GM18511 (cell line): Measurements from ENCODE around the gene DLST.
A peak's percentile ranks its signal among the peaks of the same experiment; 100 is the strongest.
"Not testable (repeated sequence)": the region's sequence is repeated elsewhere in the genome, so short reads cannot be mapped to it uniquely, and the experiment has no call there.

Experiments
- ATAC-seq: cut with Tn5 transposase; IDR thresholded peaks from one replicate; pipeline ENCODE4 v1.9.1; 2021; ENCODE audit warnings: mild to moderate bottlenecking, moderate library complexity; ENCODE audit not compliant: unreplicated experiment

DLST gene

GRCh38 chr14:74915826-74916225 lies 34.1 kb downstream of the DLST start:
- no peak for ATAC-seq

- no peak for ATAC-seq
Measured at GRCh38 chr14:74917178-74917543, 35.4 kb downstream of the DLST start.

- ATAC-seq = no peak
Measured at GRCh38 chr14:74917646-74918081, 35.9 kb downstream of the DLST start.

GRCh38 chr14:74918380-74918779 lies 36.7 kb downstream of the DLST start:
- no peak for ATAC-seq

GRCh38 chr14:74919421-74920165 lies 37.9 kb downstream of the DLST start:
- ATAC-seq = no peak

- ATAC-seq = no peak
Measured at GRCh38 chr14:74920281-74920680, 38.6 kb downstream of the DLST start.

GRCh38 chr14:74921053-74921620 lies 39.4 kb downstream of the DLST start:
- no peak for ATAC-seq

GRCh38 chr14:74921987-74922751 lies 40.5 kb downstream of the DLST start:
- no peak for ATAC-seq

GRCh38 chr14:74922752-74923401 lies 41.2 kb downstream of the DLST start, which contains the start of gene RPS6KL1:
Gene RPS6KL1 (minus strand): TSS chr14:74923260. CDS start chr14:74921541, 1,719 bp downstream.
- ATAC-seq = peak; percentile 85

GRCh38 chr14:74924061-74924460 lies 42.3 kb downstream of the DLST start:
- ATAC-seq = no peak

- ATAC-seq = no peak
Measured at GRCh38 chr14:74927225-74927624, 45.5 kb downstream of the DLST start.

- ATAC-seq = no peak
Measured at GRCh38 chr14:74929242-74929641, 47.5 kb downstream of the DLST start.

- not testable (repeated sequence) for ATAC-seq
Measured at GRCh38 chr14:74931744-74932143, 50.0 kb downstream of the DLST start.

- ATAC-seq = no peak
Measured at GRCh38 chr14:74932401-74932901, 50.7 kb downstream of the DLST start.

GRCh38 chr14:74932936-74933335 lies 51.2 kb downstream of the DLST start:
- not testable (repeated sequence) for ATAC-seq

GRCh38 chr14:74934041-74934440 lies 52.3 kb downstream of the DLST start:
- ATAC-seq = no peak

GRCh38 chr14:74934476-74935359 lies 53.0 kb downstream of the DLST start:
- ATAC-seq = no peak

GRCh38 chr14:74935360-74935680 lies 53.6 kb downstream of the DLST start:
- ATAC-seq = no peak

GRCh38 chr14:74936151-74936550 lies 54.4 kb downstream of the DLST start:
- no peak for ATAC-seq

- ATAC-seq = no peak
Measured at GRCh38 chr14:74936731-74937130, 55.0 kb downstream of the DLST start.
